OCI-LY7 (cell line): ENCODE results near the gene OPCML.

Experiments
- EZH2phosphoT487 ChIP-seq: fragments of 200-600 bp; sonication (generic); IDR thresholded peaks from 2 replicates; pipeline ENCODE4 v1.6.1; 2018; ENCODE audit warnings: low read depth, borderline replicate concordance, mild to moderate bottlenecking, mixed run types, antibody characterized with exemption, low read length, moderate library complexity, mixed read lengths
- TF ChIP-seq, protein P1 (sequence below): fragments of 200-600 bp; sonication (generic); conservative IDR thresholded peaks from 2 replicates; pipeline ENCODE4 v1.5.1; 2014; ENCODE audit warnings: mild to moderate bottlenecking, antibody characterized with exemption, low read length, moderate library complexity, mixed read lengths

DNA sequence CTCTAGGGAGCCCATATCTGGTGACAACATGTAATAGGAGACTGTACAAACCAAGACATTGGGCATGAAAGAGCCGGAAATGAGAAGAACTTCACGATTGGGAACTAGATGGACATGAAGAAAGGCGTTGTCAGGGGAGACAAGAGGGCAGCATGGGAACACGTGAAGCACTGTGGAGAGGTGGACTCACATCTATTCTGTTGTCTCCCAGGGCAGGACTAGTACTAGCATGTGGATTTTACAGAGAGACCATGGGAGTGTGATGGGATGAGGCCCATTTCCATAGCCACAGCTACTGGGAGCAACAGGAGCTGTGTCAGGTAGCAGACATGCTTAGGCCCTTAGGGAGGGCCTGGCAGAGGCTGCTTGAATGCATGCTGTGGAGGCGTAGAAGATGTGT lies 333.9 kb downstream of the OPCML start:
- TF ChIP-seq, protein P1, sequence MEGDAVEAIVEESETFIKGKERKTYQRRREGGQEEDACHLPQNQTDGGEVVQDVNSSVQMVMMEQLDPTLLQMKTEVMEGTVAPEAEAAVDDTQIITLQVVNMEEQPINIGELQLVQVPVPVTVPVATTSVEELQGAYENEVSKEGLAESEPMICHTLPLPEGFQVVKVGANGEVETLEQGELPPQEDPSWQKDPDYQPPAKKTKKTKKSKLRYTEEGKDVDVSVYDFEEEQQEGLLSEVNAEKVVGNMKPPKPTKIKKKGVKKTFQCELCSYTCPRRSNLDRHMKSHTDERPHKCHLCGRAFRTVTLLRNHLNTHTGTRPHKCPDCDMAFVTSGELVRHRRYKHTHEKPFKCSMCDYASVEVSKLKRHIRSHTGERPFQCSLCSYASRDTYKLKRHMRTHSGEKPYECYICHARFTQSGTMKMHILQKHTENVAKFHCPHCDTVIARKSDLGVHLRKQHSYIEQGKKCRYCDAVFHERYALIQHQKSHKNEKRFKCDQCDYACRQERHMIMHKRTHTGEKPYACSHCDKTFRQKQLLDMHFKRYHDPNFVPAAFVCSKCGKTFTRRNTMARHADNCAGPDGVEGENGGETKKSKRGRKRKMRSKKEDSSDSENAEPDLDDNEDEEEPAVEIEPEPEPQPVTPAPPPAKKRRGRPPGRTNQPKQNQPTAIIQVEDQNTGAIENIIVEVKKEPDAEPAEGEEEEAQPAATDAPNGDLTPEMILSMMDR = no peak
- TF ChIP-seq EZH2phosphoT487 = no peak
